CD1c-positive myeloid dendritic cell (primary cell): ENCODE results near the gene ZFHX2.

Source experiments
- DNase-seq: peaks from one replicate; pipeline ENCODE4 v3.0.0-alpha.2; 2016; ENCODE audit errors: extremely low spot score

Gene ZFHX2

DNA sequence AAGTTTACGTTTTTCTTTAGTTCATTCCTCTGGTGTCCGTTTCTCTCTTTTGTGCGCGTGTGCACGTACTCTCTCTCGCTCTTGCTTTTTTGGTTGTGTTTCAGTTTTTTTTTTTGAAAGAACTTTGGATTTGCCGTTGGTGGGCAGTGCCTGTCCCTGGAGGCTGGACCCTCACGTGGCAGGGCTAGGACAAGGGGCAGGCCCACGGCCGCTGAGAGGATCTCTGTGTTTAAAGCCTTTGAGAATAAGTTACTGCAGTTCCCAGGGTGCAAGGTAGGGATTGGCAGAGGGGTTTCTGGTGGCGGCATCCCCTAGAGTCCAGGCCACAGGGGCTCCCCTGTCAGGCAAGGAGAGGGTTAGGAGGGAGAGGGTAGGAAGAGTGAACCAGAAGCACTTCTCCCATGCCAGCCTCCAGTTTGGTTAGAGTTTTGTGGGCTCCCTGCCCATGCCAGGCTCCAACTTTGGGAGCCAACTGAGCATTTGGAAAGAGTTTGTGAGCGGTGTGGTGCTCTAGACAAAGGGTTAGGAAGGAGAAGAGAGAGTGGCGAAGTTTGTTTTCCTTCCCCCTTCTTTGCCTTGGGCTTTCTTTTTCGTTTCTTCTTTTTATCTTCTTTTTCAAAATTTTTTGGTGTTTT lies 30.5 kb downstream of the ZFHX2 start:
- no peak for DNase-seq

DNA sequence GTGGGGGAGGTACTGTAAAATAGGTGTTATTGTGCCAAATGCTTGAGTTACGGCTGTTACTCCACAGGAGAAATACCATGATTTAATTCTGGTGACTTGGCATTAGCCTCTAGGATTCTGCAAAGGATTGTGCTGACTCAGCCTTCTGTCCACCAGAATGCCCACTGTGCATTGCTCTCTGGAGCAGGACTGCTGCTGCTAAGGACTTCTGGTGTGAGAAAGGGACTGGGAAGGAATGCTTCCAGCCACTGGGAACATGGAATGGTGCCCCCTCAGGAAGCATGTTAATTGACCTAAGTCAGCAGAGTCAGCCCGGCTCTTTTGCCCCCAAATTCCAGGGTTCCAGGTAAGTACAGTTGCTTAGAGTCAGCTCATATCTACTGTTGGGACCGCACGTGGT lies 32.9 kb downstream of the ZFHX2 start:
- no peak for DNase-seq

DNA sequence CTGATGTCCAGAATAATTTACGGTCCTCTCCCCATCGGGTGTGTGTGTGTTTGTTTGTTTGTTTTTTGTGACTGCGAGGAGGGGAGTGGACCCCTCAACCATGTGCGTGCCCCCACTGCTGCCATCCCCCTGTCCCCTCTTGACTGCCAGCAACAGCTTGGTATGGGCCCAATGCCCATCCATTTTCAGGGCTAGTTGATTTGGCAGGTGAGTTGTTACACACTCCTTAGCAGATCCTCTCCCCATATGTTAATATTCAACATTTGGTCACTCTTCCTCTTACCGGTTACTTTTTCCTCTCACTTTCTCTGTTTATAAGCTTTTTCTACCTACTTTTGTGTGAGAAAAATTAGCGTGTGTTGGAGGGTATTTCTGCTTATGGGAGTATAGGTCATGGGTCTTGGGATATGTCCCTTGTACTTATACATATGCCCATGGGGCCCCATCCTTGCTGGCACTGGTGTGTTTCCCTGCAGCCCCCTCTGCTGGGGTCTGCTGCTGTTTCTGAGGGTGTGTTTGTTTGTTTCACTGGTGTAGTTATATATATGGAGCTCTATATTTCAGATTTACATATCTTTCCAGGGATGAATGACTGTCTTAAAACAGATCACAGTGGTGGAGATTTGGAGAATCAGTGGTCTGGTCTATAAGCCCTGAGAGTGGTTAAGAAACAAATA lies 33.8 kb downstream of the ZFHX2 start:
- no peak for DNase-seq

DNA sequence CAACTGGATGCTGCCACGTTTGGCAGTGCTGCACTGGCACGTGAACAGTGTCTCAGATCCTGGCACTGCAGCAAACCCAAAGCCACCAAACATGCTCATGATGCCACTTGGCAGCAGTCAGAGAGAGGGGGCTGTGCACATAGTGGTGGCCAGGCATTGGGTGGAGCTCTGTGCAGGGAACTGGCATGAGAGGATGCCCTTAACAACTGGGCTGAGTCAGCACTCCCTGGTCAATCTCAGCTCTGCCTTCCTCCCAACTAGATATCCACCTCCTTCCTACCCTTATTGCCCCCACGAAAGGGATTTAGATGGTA lies 37.0 kb downstream of the ZFHX2 start:
- no peak for DNase-seq

DNA sequence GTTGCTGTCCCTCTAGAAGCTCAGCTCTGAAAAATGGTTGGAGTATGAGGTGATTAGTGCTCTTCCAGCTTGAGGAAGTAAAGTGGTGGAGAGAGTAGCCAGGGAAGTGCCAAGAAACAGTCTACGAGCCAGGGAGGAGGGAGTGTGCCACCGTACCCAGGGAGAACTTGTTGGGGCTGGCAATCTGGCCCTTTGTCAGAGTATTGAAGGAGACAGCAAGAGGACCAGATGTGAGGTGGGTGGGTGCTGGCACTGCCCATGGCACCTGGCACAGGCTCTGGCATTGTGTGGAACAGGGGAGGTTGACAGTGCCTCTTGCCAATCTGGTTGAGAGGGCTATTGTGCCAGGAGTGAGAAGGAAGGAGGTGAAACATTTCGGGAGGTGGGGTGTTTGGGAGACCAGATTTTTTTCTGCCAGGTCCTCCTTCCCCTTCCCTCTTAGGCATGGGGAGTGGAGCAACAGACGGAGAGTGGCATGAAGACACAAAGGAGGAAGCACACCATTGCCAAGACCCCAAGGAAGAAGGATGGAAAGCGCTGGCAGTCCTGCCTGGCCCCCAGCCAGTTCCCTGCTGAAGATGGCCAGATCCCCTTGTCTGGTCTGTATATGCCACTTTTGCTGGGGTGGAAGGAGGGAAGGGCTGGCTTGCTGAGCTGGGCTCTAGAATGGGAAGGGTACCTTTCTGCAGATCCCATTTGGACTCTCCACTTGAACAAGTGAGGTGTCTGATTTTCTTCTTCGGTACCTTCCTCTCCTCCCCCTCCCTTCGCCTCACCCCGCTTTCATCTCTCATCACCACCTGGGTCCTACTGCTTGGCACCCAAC lies 37.5 kb downstream of the ZFHX2 start:
- no peak for DNase-seq

DNA sequence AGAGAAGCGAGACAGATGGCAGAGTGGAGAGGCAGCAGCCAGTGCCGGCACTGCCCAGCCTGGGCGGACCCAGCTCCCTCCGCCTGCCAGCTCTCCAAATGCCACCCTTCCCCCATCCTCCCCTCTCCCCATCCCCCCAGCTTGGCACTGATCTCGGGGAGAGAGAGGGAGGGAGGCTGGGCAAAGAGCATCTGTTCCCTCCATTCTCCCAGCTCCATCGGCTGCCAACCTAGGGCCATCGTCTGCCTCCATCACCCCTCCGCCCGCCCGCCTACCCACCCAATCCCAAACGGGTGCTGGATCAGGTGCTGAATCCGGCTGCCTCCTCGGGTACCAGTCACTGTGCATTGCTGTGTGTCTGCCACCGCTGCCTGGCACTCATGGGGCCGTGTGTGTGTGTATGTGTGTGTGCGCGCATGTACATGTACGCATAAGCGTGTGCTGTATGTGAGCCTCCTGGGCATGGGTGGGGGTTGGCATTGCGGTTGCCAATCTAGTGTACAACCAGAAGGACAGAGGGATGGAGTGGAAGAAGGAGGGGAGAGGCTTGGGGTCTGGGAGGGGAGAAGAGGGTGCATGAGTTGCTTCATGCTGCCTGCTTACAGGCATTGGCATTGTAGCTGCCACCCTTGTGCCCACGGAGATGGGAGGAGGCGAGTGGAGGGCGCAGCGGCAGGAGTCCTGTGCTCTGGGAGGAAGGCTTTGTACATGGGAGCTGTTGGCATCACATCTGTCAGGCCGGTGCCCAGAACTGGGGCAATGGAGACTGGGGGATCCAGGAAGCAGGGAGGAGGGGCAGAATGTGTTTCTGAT lies 38.4 kb downstream of the ZFHX2 start:
- no peak for DNase-seq

DNA sequence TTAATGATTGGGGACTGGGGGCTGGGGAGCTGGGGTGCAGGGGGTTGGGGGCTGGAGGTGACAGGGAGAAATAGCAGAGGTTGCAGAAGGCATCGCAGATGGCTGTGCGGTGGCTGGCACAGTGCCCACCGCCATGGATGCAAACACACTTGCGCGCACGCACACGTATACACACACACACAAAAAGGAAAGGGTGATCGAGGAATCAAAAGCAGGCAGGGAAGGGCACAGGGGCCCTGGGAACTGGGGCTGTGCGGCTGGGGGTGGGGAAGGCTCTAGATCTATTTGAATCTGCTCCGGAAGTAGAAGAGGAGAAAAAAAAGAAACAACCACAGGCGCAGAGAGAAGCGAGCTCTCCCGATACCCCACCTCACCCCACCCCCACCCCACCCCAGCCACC lies 39.4 kb downstream of the ZFHX2 start:
- DNase-seq, result no peak

DNA sequence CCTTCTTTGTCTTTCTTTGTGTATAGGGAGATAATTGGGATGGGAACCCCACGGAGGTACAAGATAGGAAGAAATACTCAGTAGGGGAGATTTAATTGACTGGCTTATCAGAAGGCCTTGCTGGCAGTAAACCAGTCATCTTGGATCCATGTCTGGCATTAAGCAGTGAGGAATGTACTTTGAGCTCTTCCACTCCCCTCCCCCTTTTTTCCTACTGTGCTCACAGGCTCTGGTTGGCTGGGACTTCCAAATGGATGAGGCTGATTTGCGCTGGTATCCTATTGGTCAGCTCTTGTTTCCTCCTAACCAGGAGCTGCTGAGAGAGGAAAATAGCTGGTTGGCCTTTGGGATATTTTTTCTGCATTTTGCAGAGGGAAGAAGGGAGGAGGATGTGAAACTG lies 57.3 kb downstream of the ZFHX2 start:
- DNase-seq, result no peak

DNA sequence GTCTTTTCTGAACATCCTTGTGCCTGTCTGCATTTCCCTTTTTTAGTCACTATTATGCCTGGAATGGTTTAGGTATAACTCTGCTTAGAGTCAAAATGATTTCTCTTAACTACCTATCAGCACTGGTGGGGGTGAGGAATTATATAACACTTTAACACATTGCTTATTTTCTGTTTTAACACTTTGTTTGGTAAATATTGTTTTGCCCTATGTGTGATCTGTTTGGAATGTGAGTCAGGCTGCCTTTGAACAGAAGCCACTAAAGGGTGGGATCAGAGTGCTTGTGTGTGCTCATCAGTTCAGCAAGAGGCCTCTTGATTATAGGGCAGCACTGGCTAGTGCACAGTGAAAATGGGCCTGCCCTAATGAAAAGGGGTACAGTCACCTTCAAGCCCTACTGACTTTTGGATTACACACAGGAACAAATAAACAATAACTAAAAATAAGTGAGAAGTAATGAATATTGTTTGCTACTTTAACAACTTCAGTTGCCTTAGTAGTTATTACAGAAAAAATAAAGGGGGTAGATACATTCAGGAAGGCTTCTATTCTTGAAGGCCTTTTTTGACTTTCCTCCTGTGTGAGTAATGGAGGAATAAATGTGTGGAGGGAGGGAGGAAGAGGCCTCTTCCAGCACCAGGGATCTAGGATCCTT lies 58.8 kb downstream of the ZFHX2 start:
- no peak for DNase-seq

DNA sequence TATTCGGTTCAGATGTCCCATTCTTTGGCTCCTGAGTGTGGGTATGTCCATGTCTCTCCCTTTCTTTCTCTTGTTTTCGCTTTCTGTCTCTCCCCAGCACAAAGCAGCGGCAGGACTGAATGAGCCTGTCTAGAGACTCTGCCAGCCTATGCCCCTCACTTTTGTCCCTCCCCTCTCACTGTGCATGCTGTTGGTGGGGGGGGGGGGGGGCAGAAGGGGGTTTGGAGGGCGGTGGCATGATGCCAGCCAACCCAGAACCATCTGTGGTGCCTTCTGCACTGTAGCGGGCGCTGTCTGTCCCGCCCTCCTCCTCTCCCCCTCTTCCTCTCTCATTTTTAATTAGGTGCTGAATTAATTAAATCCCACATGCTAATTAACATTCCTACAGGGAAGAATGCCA lies 64.3 kb downstream of the ZFHX2 start:
- no peak for DNase-seq

DNA sequence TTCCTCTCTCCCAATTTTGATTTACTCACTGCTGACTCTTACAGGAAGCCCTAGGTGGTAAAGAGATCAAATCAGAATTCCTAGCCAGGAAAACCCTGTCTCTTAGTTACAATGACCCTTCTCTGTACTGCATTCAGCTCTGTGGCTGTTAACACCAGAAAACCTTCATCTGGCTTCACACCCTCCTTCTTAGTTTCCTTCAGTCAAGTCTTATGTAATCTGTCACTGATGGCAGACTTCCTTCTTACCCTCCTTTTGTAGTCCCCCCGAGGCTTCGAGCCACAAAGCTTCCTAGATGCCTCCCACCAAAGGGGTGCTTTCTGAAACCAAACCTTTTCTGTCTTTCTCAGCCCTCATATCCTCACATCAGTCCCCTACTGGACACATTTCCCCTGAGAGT lies 65.5 kb downstream of the ZFHX2 start:
- DNase-seq, result no peak

DNA sequence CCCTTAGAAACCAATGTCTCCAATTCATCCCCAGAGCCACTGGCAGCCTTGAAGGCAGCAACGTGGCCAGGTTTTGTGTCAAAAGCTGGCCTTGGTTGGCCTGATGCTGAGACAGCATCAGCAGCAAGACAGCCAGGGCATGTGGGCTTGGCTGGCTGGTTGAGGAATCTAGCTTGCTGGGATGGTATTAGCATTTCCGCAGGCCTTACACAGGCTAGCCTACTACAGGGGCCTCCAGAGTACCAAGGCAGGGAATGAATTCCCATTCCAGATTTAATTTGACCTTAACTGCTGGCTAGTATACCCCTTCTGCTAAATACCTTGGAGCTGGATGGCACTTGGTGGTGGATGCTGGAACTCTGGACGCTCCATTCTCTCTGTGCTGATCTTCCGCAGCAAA lies 66.2 kb downstream of the ZFHX2 start:
- no peak for DNase-seq

DNA sequence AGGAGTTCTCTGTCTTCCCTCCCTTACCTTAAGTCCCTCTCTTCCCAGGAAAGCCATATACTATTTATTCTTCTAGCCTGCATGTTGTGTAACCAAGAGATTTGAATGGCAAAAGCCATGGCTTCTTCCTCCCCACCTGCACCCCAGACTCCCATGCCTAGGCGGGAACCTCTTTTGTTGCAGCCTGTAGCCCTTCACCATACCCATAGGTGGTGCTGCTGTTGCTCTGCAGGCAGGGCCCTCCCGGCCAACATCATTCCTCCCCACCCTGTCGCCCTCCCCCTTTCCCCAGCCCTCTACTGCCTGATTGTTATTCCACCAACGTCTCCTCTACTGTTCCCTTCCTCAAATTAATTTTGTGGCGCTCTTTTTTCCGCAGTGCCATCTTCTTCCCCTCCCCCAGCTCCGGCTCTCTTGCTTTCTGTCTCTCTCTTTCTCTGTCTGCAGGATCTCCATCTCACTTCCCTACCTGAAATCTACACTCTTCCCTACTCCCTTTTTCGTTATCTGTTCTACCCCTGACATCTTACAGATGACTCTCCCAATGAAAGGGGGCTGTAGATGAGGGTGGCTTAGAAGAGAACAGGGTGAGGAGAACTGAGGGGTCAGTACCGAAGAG lies 68.2 kb downstream of the ZFHX2 start:
- no peak for DNase-seq

DNA sequence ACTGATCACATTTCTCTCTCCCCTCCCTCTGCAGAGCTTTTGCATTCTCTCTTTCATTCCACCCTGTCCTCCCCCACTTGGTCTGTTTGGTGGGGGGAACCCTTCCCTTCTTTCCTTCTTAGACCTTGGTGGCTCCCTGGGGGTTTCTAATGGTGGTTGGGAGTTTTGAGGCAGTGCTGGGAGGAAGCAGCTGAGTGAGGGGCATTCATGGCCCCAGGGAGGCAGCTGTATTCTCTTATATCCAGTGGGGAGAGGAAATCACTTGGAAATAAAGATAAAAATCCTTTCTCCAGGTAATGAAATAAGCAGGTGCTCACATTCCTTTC lies 68.8 kb downstream of the ZFHX2 start:
- DNase-seq, result no peak

DNA sequence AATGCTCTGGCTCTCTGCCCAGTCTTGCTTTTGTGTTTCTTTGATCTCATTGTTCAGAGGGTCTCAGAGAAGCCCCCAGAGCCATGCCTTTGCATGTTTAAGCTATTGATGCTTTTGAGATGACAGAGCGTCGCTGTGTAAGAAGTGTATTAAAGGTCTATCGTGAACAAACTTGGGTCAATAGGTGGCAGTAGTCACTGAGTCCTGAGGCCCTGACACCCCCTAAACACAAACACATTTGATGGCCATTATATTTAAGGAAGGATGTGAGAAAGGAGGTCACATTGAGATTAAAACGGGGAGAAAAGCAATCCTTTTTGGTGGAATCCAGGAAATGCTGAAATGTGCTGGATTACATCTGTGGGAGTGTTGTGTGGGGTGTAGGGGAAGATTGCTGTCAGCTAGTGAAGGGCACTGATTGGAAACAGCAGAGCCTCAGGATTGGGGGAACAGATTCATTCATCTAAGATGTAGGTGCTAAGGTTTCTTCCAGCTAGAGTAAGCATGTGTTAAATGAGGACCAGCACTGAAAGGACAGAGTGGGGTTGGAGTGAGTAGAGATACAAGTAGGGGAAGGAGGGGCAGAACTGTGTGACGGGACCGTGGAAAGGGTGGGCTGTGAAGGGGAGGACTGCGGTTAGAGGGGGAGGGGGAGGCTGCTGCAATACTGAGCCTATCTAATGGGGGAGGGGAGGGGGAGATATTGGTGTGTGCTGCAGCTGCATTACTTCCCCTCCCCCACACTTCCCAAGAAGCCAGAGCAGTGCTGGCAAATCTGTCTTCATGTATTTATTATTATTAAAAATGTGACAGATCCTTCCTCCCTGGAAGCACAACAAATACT lies 69.4 kb downstream of the ZFHX2 start:
- no peak for DNase-seq

DNA sequence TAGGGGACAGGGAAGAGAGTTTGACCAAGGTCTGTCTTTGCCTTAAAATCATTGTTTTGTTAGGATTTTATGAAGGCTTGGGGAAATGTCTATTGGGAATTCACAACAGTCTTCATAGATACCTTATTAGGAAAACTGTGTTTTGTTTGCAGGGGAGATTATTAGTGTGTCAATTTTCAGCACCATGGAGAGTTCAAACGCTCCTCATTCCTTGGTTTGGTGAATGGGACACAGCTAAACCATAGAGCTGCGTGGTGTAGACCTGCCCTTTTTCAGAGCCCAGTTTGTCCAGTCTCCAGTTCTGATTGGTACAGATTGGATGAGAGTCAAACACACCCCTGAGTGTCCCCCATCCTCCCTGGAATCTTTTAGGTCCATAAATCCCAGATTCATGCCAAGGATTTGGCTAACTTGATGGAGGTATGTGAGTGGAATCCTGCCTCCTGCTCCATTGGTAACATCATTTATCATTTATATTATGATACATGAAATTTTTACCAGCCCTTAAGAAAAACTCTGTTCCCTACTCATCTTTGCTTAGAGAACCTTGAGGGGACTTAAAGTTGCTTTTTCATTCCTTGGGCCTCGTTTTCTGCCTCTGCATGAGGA lies 70.1 kb downstream of the ZFHX2 start:
- no peak for DNase-seq

DNA sequence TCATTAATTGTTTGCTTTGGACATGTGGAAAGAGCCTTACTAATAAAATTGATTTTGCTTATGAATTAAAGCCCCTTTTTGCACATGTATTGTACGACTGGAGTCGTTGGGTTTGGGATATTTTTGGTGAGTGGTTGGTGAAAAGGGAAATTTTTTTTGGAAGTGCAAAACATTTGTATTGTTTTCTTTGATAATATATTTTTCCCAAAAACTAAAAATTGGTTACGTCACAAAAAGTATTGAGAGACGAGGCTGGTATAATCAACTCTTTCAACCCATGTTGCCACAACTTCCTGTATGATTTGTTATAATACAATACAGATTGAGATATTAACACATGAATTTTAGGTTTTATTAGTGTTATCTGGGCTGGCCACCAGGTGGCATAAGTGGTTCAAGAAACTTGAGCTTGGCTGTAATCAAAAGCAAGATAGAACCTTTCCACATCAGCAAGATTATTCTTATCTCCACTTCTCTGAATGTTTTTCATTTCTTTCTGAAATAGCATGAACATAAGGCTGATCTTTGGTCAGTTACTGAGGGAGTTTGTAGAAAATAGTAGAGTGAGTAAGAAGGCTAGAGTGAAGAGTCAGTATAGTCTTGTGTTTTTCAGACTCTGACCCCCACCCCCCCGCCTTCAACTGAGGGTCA lies 73.3 kb downstream of the ZFHX2 start:
- DNase-seq, result peak; percentile 83

DNA sequence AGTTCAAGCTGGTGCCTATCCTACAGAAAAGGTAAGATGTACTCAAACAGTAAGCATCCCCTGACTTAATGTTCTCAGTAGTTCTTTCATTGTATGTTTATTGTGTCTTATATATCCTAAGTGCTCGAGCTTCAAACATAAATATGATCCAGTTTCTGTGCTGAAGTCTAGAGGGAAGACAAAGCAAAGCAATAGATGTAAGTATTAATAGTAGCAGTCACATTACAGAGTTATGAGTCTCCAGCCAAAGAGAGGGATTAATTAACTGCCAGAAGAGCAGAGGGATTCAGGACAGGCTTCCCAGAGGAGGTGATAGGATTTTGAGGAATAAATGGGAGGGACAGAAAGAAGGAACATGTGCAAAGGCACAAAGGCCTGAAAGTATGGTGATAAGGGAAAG lies 80.6 kb downstream of the ZFHX2 start:
- no peak for DNase-seq
